Tibial nerve (tissue), 4 donors: ENCODE data around the gene MGAT3. TPM values are rescaled to one million over a fixed set of nuclear protein-coding genes. Genes with fewer than 3 reads are reported as not detected.

Experiments
- DNase-seq, 2 donors: peaks; one replicate each; pipeline ENCODE4 v3.0.0-alpha.2; 2019; ENCODE audit warnings: low spot score in 2 of 2
- H3K27ac ChIP-seq, 4 donors: fragments of 200-600 bp; sonication (generic) in 3 of 4; one replicate each; pipeline ENCODE4 v1.5.1; 2017 to 2019; ENCODE audit warnings: mild to moderate bottlenecking in 1 of 4
- H3K27me3 ChIP-seq, 2 donors: fragments of 200-600 bp; sonication (generic) in 1 of 2; one replicate each; pipeline versions ENCODE4 v1.5.1 to v1.6.0; 2017 to 2019
- H3K36me3 ChIP-seq, 3 donors: fragments of 200-600 bp; sonication (generic); one replicate each; pipeline ENCODE4 v1.5.1; 2018 to 2019
- H3K4me1 ChIP-seq, 4 donors: fragments of 200-600 bp; sonication (generic) in 3 of 4; one replicate each; pipeline ENCODE4 v1.5.1; 2017 to 2019
- H3K4me3 ChIP-seq, 4 donors: fragments of 200-600 bp; sonication (generic) in 3 of 4; one replicate each; pipeline ENCODE4 v1.5.1; 2017 to 2019; ENCODE audit warnings: mild to moderate bottlenecking in 1 of 4, moderate library complexity in 1 of 4
- H3K9me3 ChIP-seq, 4 donors: fragments of 200-600 bp; sonication (generic) in 3 of 4; one replicate each; pipeline ENCODE4 v1.5.1; 2017 to 2019
- EP300 ChIP-seq, 2 donors: sonication (generic); formaldehyde crosslinking; IDR thresholded peaks; one replicate each; pipeline ENCODE4 v1.6.1; 2017; ENCODE audit warnings: antibody characterized with exemption in 2 of 2, mild to moderate bottlenecking in 1 of 2
- POLR2A ChIP-seq, 2 donors: fragments of 450-650 bp; IDR thresholded peaks; one replicate each; pipeline ENCODE4 v1.6.1; 2017; ENCODE audit warnings: antibody characterized with exemption in 2 of 2, mild to moderate bottlenecking in 2 of 2, moderate library complexity in 2 of 2
- WGBS, 2 donors: methylation state at CpG; one replicate each; pipeline ENCODE4 v1.1.5; 2018; 5-methylcytosine and 5-hydroxymethylcytosine counted together
- total RNA-seq, 4 donors: library from RNA; depleted of rRNA; stranded (reverse); fragments of >200 nt; gene quantifications; one replicate each; pipeline ENCODE4 v1.1.0, GENCODE V29; 2016
- TF ChIP-seq, protein P1 (sequence below), 5 experiments: fragments of 200-600 bp in 3 of 5; fragments of 450-650 bp in 2 of 5; sonication (generic) in 3 of 5; IDR thresholded peaks; one replicate each; pipeline ENCODE4 v1.5.1; 2016 to 2019; ENCODE audit warnings: antibody characterized with exemption in 5 of 5, mild to moderate bottlenecking in 3 of 5, moderate library complexity in 2 of 5

MGAT3 gene
- total RNA-seq, 4 donors from 2014 or later: 26.2 to 32.7 (median 32.2) TPM

DNA sequence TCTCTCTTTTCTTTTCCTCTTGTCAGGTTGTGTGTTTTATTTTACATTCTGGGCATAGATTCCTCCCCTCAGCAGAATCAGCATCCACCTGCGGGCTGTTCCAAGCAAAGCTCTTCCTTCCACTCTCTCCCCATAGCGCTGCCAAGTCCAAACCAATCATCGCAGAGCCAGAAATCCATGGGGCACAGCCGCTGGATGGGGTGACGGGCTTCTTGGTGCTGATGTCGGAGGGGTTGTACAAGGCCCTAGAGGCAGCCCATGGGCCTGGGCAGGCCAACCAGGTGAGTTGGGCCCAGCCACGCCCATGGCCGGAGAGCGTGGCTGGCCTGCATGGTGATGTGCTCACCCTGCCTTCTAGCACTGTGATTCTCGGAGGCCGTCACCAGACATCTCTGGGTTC, 35.1 kb upstream of the MGAT3 start:
- H3K27ac ChIP-seq: no peak overlapping the region
- H3K27me3 ChIP-seq: no peaks in the 10 kb centered on the region
- H3K4me1 ChIP-seq: no peaks in the 10 kb centered on the region
- 95 to 96% methylated on average over 8 to 11 of the region's 11 CpGs for WGBS, 2 donors
- H3K36me3 ChIP-seq: peaks cover 4 to 98% (median 25%) of the 10 kb centered on the region in 3 donors
- H3K9me3 ChIP-seq: no peaks in the 10 kb centered on the region
- TF ChIP-seq EP300 (IDR thresholded peaks at IDR 0.05) (no peak), POLR2A (IDR thresholded peaks at IDR 0.05) (no peak)
- TF ChIP-seq, protein P1, sequence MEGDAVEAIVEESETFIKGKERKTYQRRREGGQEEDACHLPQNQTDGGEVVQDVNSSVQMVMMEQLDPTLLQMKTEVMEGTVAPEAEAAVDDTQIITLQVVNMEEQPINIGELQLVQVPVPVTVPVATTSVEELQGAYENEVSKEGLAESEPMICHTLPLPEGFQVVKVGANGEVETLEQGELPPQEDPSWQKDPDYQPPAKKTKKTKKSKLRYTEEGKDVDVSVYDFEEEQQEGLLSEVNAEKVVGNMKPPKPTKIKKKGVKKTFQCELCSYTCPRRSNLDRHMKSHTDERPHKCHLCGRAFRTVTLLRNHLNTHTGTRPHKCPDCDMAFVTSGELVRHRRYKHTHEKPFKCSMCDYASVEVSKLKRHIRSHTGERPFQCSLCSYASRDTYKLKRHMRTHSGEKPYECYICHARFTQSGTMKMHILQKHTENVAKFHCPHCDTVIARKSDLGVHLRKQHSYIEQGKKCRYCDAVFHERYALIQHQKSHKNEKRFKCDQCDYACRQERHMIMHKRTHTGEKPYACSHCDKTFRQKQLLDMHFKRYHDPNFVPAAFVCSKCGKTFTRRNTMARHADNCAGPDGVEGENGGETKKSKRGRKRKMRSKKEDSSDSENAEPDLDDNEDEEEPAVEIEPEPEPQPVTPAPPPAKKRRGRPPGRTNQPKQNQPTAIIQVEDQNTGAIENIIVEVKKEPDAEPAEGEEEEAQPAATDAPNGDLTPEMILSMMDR (IDR thresholded peaks at IDR 0.05): no peak
- DNase-seq: no peak
- H3K4me3 ChIP-seq: no peak overlapping the region

GRCh38 chr22:39422101-39422500, 34.7 kb upstream of the MGAT3 start:
- TF ChIP-seq EP300 (IDR thresholded peaks at IDR 0.05): no peak
- no peak for TF ChIP-seq POLR2A (IDR thresholded peaks at IDR 0.05)
- TF ChIP-seq, protein P1 (IDR thresholded peaks at IDR 0.05): no peak
- Histone ChIP-seq H3K27me3 (no peaks in the 10 kb centered on the region), H3K27ac (no peak overlapping the region), H3K4me1 (no peaks in the 10 kb centered on the region), H3K4me3 (no peak overlapping the region), H3K9me3 (no peaks in the 10 kb centered on the region), H3K36me3 (peaks cover 4 to 98% (median 29%) of the 10 kb centered on the region in 3 donors)
- 78 to 84% methylated on average over 7 of the region's 7 CpGs for WGBS, 2 donors
- DNase-seq: no peak

GRCh38 chr22:39422721-39423120, 34.1 kb upstream of the MGAT3 start:
- Histone ChIP-seq H3K27me3 (no peaks in the 10 kb centered on the region), H3K9me3 (no peaks in the 10 kb centered on the region), H3K36me3 (peaks cover 4 to 98% (median 29%) of the 10 kb centered on the region in 3 donors), H3K4me1 (no peaks in the 10 kb centered on the region), H3K27ac (no peak overlapping the region), H3K4me3 (no peak overlapping the region)
- TF ChIP-seq POLR2A (IDR thresholded peaks at IDR 0.05): no peak
- no peak for TF ChIP-seq EP300 (IDR thresholded peaks at IDR 0.05)
- TF ChIP-seq, protein P1 (IDR thresholded peaks at IDR 0.05): no peak
- 93 to 94% methylated on average over 6 of the region's 6 CpGs for WGBS, 2 donors
- DNase-seq: no peak

DNA sequence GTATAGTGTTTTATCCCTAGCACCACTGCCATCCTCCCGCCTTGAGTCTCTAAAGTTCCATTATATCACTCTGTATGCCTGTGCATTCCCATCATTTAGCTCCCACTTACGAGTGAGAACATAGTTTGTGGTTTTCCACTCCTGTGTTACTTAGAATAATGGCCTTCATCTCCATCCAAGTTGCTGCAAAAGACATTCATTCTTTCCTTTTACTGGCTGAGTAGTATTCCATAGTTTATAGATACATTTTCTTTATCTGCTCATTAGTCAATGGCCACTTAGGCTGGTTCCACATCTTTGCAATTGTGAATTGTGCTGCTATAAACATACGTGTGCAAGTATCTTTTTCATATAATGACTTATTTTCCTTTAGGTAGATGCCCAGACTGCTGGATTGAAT, 32.8 kb upstream of the MGAT3 start:
- WGBS, 2 donors: 93 to 95% methylated on average over 3 of the region's 3 CpGs

DNA sequence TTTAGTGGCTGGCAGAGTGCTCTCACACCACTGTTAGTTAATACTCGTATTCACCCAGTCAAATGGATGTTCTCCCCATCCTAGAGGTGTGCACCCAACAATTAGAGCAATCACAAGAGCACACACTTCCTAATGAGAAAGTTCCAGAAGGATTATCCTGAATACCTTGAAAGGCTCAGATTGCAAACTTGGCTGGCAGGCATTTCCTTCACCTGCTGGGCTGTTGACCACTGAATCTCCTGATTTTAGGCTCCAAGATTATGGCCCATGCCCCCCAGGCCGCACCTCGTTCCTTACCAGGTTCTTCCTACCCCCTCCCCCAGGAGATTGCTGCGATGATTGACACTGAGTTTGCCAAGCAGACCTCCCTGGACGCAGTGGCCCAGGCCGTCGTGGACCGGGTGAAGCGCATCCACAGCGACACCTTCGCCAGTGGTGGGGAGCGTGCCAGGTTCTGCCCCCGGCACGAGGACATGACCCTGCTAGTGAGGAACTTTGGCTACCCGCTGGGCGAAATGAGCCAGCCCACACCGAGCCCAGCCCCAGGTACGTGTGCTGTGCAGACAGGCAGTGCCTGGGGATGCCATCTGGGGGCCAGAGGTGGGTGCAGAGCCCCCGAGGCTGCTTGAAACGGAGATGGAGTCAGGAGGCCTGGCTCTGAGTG, 30.3 kb upstream of the MGAT3 start:
- peaks cover 0 to 33% (median 25%) of the 10 kb centered on the region in 4 donors for H3K4me1 ChIP-seq
- peak overlapping the region in 1 of 4 donors; percentile 91 for H3K27ac ChIP-seq
- peaks cover 0 to 93% (median 12%) of the 10 kb centered on the region in 3 donors for H3K36me3 ChIP-seq
- H3K4me3 ChIP-seq: no peak overlapping the region
- TF ChIP-seq, protein P1 (IDR thresholded peaks at IDR 0.05): no peak
- TF ChIP-seq POLR2A (IDR thresholded peaks at IDR 0.05): no peak
- no peak for TF ChIP-seq EP300 (IDR thresholded peaks at IDR 0.05)
- DNase-seq: no peak
- H3K9me3 ChIP-seq: no peaks in the 10 kb centered on the region
- H3K27me3 ChIP-seq: no peaks in the 10 kb centered on the region
- WGBS, 2 donors: 93 to 94% methylated on average over 20 of the region's 20 CpGs

More for the DNA sequence above, 32.8 kb upstream of the MGAT3 start:
- Histone ChIP-seq H3K27me3 (no peaks in the 10 kb centered on the region), H3K27ac (no peak overlapping the region), H3K4me1 (peaks cover 0 to 7% (median 1%) of the 10 kb centered on the region in 4 donors), H3K4me3 (no peak overlapping the region), H3K9me3 (no peaks in the 10 kb centered on the region), H3K36me3 (peaks cover 4 to 98% (median 21%) of the 10 kb centered on the region in 3 donors)
- TF ChIP-seq, protein P1 (IDR thresholded peaks at IDR 0.05): no peak
- no peak for TF ChIP-seq POLR2A (IDR thresholded peaks at IDR 0.05)
- TF ChIP-seq EP300 (IDR thresholded peaks at IDR 0.05): no peak
- DNase-seq: no peak
